NB4 (cell line): ENCODE data around the gene ERCC1.
A peak's percentile ranks its signal among the peaks of the same experiment; 100 is the strongest.

Experiments
- DNase-seq: peaks from one replicate; pipeline ENCODE4 v3.0.0; 2010; ENCODE audit warnings: low read depth
- H3K4me3 ChIP-seq: one replicate; pipeline ENCODE4 v1.5.1; 2011; ENCODE audit warnings: mild to moderate bottlenecking, low read depth, low read length, moderate library complexity
- MYC ChIP-seq: IDR thresholded peaks from 2 replicates; pipeline ENCODE4 v1.6.1; 2011; ENCODE audit warnings: low read depth, low read length
- POLR2A ChIP-seq: IDR thresholded peaks from 2 replicates; pipeline ENCODE4 v1.6.1; 2011; ENCODE audit warnings: mild to moderate bottlenecking; ENCODE audit not compliant: insufficient read length; ENCODE audit errors: extremely low read depth
- TF ChIP-seq, protein P1 (sequence below): IDR thresholded peaks from 2 replicates; pipeline ENCODE4 v1.6.1; 2011; ENCODE audit warnings: low read depth, low read length
- TF ChIP-seq, protein P2 (sequence below): IDR thresholded peaks from one replicate; pipeline ENCODE4 v1.5.1; 2012; ENCODE audit warnings: low read depth, low read length

The ERCC1 gene

DNA sequence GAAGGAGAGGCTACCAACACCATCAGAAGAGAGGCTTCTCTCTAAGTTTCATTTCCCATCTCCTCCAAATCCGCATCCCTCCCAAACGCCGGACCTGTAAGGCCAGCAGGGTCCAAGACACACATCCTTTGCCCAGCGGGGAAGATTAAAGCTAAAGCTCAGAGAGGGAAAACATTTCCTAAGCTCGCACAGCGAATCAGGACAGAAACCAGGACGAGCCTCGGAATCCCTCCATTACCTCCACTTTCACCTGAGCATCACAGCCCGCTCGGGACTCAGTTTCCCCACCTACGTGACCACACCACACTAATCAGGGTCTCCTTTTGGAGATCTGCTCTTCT is 43.4 kb upstream of the ERCC1 start:
- H3K4me3 ChIP-seq = peak overlapping the region; percentile 28
- TF ChIP-seq MYC = no peak
- TF ChIP-seq POLR2A = no peak
- TF ChIP-seq, protein P1, sequence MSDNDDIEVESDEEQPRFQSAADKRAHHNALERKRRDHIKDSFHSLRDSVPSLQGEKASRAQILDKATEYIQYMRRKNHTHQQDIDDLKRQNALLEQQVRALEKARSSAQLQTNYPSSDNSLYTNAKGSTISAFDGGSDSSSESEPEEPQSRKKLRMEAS = no peak
- TF ChIP-seq, protein P2, sequence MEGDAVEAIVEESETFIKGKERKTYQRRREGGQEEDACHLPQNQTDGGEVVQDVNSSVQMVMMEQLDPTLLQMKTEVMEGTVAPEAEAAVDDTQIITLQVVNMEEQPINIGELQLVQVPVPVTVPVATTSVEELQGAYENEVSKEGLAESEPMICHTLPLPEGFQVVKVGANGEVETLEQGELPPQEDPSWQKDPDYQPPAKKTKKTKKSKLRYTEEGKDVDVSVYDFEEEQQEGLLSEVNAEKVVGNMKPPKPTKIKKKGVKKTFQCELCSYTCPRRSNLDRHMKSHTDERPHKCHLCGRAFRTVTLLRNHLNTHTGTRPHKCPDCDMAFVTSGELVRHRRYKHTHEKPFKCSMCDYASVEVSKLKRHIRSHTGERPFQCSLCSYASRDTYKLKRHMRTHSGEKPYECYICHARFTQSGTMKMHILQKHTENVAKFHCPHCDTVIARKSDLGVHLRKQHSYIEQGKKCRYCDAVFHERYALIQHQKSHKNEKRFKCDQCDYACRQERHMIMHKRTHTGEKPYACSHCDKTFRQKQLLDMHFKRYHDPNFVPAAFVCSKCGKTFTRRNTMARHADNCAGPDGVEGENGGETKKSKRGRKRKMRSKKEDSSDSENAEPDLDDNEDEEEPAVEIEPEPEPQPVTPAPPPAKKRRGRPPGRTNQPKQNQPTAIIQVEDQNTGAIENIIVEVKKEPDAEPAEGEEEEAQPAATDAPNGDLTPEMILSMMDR = no peak
- DNase-seq = no peak

DNA sequence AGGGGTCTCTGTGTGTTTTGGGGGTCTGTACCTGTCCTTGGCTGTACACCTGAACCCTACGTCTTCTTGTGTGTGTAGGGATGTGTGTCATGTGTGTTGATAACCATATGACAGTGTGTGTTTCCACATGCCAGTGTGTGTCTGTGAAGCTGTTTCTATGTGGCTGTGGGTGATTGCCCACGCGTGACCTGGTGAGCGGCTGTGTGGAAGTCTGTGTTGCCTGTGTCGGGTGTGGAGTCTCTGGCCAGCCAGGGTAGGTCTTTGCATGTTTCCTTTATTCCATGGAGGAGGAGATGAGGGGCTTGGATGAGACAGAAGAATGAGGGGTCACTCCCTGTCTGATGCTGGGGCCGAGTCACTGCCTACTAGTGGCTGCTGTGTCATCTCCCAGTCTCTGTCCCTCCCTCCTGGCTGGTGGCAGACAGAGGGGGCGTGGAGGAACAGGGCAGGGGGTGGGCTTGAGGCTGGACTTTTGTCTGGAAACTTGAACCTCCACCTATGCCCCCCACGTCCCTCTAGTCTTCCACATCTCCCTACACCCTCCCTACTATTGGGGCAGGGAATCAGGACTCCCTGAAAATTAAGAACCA is 41.2 kb upstream of the ERCC1 start:
- no peak for DNase-seq
- TF ChIP-seq, protein P1 = no peak
- TF ChIP-seq, protein P2 = no peak
- no peak for TF ChIP-seq POLR2A
- no peak for TF ChIP-seq MYC
- H3K4me3 ChIP-seq = no peak overlapping the region

DNA sequence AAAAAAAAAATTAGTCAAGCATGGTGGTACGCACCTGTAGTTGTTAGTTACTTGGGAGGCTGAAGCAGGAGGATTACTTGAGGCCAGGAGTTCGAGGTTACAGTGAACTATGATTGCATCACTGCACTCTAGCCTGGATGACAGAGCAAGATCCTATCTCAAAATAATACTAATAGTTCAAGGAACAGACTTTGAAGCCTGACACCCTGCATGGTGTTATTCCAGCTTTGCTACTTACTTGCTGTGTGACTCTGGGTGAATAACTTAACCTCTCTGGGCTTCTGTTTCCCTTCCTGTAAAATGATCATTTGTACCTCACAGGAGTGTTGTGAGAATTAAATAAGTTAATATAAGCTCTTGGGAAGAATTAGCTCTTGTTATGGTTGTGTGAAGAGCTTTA is 40.6 kb upstream of the ERCC1 start:
- TF ChIP-seq, protein P2 = no peak
- TF ChIP-seq, protein P1 = no peak
- no peak for DNase-seq
- no peak overlapping the region for H3K4me3 ChIP-seq

DNA sequence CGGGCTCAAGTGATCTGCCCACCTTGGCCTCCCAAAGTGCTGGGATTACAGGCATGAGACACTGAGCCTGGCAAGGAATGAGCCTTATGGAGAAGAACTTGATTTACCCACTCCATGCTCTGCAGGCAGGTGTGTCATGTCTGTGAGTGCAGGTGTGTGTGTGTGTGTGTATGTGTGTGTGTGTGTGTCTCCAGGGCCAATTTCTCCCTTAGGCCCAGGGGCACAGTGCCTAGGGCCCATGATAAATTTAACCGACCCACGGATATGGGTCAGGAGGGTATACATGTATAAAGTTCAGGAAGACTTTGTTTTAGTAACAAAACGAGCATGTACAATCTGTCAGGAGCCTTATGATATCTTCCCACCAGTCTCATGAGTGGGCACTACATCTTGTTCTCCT is 39.5 kb upstream of the ERCC1 start:
- no peak for DNase-seq
- TF ChIP-seq MYC (no peak), POLR2A (no peak)
- TF ChIP-seq, protein P2 = no peak
- TF ChIP-seq, protein P1 = no peak
- no peak overlapping the region for H3K4me3 ChIP-seq

DNA sequence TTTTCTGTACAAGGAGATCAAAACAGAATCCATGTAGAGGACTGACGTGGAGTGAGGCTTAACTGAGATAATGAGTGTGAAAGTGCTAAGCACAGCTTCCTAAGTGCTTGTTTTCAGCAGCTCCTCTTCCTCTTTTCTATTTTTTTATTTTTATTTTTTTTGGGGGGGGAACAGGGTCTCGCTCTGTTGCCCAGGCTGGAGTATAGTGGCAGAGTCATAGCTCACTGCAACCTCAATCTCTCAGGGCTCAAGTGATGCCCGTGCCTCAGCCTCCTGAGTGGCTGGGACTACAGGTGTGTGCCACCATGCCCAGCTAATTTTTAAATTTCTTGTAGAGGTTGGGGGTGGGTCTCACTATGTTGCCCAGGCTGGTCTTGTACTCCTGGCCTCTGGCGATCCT is 38.5 kb upstream of the ERCC1 start:
- DNase-seq = no peak
- H3K4me3 ChIP-seq = no peak overlapping the region
- TF ChIP-seq, protein P2 = no peak
- TF ChIP-seq MYC = no peak
- TF ChIP-seq POLR2A = no peak
- TF ChIP-seq, protein P1 = no peak

DNA sequence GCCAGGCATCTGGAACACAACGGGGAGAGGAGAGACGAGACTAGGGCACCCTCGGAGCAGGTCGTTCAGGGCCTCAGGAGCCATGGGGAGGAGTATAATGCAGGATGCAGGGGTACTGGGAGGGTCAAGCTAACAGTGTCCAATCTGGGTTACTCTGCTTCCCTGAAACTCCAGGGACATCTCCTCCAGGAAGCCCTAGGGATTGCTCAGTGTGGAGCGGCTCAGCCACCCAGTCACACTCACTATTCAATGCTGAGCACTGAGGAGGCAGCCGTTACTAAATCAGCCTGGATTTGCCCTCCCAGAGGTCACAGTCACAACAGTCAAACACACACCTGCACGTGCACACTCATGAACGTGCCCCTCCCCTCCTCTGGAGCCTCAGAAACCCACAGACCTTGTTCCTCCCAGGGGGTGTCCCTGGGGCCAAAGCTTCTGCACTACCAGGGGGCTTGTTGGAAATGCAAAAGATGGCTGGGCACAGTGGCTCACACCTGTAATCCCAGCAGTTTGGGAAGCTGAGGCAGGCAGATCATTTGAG is 37.2 kb upstream of the ERCC1 start:
- TF ChIP-seq, protein P1 = no peak
- TF ChIP-seq, protein P2 = no peak
- TF ChIP-seq POLR2A (no peak), MYC (no peak)
- DNase-seq = no peak
- no peak overlapping the region for H3K4me3 ChIP-seq
